GM19043 (cell line): ENCODE data around the gene MT3.

Source experiments
- ATAC-seq: cut with Tn5 transposase; IDR thresholded peaks from one replicate; pipeline ENCODE4 v1.9.1; 2021; ENCODE audit warnings: low read depth; ENCODE audit not compliant: unreplicated experiment

The MT3 gene

GRCh38 chr16:56589141-56590039, at the start of gene MT3:
Gene MT3, plus strand, starts transcription at chr16:56589528. Its CDS starts 63 bp downstream, at chr16:56589591.
- ATAC-seq: no peak

DNA sequence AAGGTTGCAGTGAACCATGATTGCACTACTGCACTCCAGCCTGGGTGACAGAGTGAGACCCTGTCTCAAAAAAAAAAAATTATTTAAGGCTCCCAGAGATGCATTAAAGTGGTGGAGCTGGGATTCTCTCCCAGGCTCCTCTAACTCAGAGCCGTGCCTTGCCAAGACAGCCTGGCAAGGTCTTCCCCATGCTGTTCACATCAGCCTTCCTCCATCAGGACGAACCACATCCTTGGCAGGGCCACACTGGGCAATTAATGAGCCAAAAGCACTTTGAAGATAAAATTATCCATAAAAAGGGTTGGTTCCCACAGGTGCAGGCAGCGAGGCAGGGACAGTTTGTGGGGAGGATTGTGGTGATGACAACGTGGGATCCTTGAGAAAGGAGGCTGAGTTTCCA, 49.7 kb upstream of the MT3 start:
- ATAC-seq: no peak

GRCh38 chr16:56542039-56542438, 47.3 kb upstream of the MT3 start:
- no peak for ATAC-seq

GRCh38 chr16:56547120-56547948, 42.0 kb upstream of the MT3 start:
- no peak for ATAC-seq

GRCh38 chr16:56547949-56548567, 41.3 kb upstream of the MT3 start:
- ATAC-seq: no peak

- ATAC-seq: no peak
These were observed 40.2 kb upstream of the MT3 start for GRCh38 chr16:56549161-56549560.

GRCh38 chr16:56549744-56550385, 39.5 kb upstream of the MT3 start:
- no peak for ATAC-seq

GRCh38 chr16:56551796-56552738, 37.3 kb upstream of the MT3 start:
- no peak for ATAC-seq

- no peak for ATAC-seq
These were observed 34.9 kb upstream of the MT3 start for GRCh38 chr16:56554441-56554840.

DNA sequence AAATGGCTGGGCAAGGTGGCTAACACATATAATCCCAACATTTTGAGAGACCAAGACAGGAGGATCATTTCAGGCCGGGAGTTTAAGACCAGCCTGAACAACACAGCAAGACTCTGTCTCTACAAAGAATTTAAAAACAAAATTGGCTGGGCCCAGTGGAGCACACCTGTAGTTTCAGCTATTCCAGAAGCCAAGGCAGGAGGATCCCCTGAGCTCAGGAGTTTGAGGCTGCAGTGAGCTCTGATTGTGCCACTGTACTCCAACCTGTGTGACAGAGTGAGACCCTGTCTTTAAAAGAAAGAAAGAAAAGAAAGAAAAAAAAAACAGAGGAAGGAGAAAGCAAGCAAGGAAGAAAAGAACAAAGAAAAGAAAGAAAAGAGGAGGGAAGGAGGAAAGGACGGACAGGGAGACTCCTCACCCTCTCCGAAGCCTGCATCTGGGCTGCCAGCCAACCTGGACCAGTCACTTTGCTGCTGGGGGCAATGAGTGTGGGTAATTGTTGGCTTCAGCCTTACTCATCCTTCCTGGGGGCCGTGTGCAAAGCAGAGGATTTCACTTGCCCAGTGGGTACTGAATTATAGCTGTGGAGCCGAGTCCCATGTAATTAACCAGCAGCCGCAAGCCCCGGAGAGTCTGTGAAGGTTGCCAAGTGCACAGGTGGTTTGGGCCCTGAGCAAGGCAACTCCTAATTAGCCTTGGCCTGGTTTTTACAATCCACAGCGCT, 31.1 kb upstream of the MT3 start:
- no peak for ATAC-seq

DNA sequence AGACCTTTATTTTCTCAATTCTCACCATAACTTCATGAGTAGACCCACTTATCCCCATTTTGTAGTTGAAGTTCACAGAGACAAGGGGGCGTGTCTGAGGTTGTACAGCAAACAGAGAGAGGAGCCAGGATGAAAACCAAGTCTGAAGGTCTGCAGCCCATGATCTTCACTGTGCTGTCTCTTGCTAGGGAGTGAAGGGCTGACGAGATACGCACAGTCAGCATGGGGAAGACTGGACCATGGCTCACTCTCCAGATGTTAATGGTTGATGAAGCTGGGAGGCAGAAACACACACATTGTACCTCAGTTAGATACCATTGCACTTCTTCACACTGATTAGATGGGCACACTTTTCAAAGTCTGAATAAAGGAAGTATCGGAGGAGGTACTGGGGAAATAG, 30.2 kb upstream of the MT3 start:
- no peak for ATAC-seq

DNA sequence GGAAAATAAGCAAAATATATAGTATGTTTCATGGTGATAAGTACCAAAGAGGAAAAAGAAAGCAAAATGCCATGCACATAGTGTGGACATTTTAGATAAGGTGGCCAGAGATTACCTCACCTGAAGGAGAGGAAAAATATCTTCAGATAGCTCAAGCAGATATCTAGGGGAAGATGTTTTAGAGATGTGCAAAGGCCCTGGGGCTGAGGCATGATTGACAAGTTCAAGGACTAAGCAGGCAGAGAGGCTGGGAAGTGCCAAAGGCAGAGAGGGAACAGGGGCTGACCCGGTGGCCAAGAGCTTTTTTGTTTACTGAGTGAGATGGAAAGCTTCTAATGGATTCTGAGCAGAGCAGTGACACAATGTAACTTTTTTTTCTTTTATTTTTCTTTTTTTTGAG, 28.9 kb upstream of the MT3 start:
- no peak for ATAC-seq

- no peak for ATAC-seq
These were observed 28.2 kb upstream of the MT3 start for GRCh38 chr16:56561126-56561525.

- ATAC-seq: no peak
These were observed 24.4 kb upstream of the MT3 start, which contains the start of gene MT4 for GRCh38 chr16:56564793-56565477. Gene MT4, plus strand, starts transcription at chr16:56565073. Its CDS starts 56 bp downstream, at chr16:56565129.

- ATAC-seq: no peak
These were observed 19.4 kb upstream of the MT3 start for GRCh38 chr16:56569971-56570370.

GRCh38 chr16:56571525-56571924, 17.8 kb upstream of the MT3 start:
- no peak for ATAC-seq

DNA sequence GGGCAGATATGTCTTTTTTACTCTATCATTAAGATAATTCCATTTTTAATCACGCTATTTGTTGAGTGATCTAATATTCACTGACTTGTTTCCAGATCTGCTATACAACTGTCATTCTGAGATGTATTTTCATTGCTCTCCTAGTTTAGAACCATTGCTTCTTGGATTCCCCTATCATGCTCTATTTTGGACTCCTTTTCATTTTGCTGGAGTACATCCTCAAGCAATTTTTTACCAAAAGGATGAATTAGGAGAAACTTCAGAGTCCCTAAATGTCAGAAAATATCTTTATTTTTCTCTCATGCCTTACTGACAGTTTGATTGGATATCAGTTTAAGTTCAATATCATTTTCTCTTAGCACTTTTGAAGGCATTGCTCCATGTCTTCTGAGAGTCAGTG, 14.7 kb upstream of the MT3 start:
- no peak for ATAC-seq

- ATAC-seq: peak; percentile 89
These were observed 12.6 kb upstream of the MT3 start for GRCh38 chr16:56576585-56577299.
